Adrenal gland (tissue), 5 donors: ENCODE measurements around the gene CTNND1.

ENCODE experiments used
- POLR2A ChIP-seq, 2 donors: fragments of 450-650 bp; IDR thresholded peaks; one replicate each; pipeline ENCODE4 v1.6.1; 2017; ENCODE audit warnings: antibody characterized with exemption in 2 of 2, mild to moderate bottlenecking in 2 of 2, moderate library complexity in 1 of 2
- TF ChIP-seq, protein P1 (sequence below), 6 experiments: fragments of 450-650 bp in 4 of 6; fragments of 200-600 bp in 2 of 6; sonication (generic) in 1 of 6; IDR thresholded peaks; 1 replicate in 5 of 6; 2 replicates in 1 of 6; pipeline versions ENCODE4 v1.5.1 to v1.8.0; 2016 to 2021; ENCODE audit warnings: antibody characterized with exemption in 6 of 6, mild to moderate bottlenecking in 2 of 6, moderate library complexity in 1 of 6
- donor health status: DM: no; HTN: no; CAD: no.

GRCh38 chr11:57777969-57778317, 16.3 kb downstream of the CTNND1 start:
- no peak for TF ChIP-seq POLR2A (IDR thresholded peaks at IDR 0.05)
- TF ChIP-seq, protein P1, sequence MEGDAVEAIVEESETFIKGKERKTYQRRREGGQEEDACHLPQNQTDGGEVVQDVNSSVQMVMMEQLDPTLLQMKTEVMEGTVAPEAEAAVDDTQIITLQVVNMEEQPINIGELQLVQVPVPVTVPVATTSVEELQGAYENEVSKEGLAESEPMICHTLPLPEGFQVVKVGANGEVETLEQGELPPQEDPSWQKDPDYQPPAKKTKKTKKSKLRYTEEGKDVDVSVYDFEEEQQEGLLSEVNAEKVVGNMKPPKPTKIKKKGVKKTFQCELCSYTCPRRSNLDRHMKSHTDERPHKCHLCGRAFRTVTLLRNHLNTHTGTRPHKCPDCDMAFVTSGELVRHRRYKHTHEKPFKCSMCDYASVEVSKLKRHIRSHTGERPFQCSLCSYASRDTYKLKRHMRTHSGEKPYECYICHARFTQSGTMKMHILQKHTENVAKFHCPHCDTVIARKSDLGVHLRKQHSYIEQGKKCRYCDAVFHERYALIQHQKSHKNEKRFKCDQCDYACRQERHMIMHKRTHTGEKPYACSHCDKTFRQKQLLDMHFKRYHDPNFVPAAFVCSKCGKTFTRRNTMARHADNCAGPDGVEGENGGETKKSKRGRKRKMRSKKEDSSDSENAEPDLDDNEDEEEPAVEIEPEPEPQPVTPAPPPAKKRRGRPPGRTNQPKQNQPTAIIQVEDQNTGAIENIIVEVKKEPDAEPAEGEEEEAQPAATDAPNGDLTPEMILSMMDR (IDR thresholded peaks at IDR 0.05) = no peak
